ENCODE measurements around the gene FAH. TPM values are rescaled to one million over a fixed set of nuclear protein-coding genes. Genes with fewer than 3 reads are reported as not detected.

FAH gene
- total and polyA plus RNA-seq, 9 of the 15 experiments (the other 6 are each of a cell fraction or from before 2014, with no cell fraction given): 66.8 to 310 (median 103) TPM

DNA sequence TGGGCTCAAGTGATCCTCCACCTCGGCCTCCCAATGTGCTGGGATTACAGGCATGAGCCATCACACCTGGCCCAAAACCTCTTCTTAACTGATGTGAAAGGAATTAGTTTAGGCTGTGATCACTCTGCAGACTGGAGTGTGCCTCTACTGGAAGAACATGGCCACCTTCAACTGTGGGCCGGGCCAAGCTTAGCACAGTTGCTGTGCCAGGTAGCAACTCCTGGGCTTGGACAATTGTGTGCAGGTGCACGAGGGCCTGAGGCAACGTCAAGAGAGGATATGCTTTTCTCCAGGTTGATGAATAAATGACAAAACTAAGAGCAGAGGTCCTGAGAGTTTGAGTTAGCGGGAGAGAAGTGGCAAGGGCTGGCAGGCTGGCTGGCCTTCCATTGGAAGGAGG, 6.5 kb downstream of the FAH start (continued):
- TF ChIP-seq, protein P1, sequence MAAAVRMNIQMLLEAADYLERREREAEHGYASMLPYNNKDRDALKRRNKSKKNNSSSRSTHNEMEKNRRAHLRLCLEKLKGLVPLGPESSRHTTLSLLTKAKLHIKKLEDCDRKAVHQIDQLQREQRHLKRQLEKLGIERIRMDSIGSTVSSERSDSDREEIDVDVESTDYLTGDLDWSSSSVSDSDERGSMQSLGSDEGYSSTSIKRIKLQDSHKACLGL (CRISPR knock-in tag; IDR thresholded peaks at IDR 0.05; ENCODE audit: borderline replicate concordance, poor library complexity, severe bottlenecking): no peak
- TF ChIP-seq ZNF766 (CRISPR knock-in tag; conservative IDR thresholded peaks at IDR 0.05): no peak
- TF ChIP-seq, protein P2, sequence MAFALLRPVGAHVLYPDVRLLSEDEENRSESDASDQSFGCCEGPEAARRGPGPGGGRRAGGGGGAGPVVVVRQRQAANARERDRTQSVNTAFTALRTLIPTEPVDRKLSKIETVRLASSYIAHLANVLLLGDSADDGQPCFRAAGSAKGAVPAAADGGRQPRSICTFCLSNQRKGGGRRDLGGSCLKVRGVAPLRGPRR (CRISPR knock-in tag; IDR thresholded peaks at IDR 0.05): no peak

DNA sequence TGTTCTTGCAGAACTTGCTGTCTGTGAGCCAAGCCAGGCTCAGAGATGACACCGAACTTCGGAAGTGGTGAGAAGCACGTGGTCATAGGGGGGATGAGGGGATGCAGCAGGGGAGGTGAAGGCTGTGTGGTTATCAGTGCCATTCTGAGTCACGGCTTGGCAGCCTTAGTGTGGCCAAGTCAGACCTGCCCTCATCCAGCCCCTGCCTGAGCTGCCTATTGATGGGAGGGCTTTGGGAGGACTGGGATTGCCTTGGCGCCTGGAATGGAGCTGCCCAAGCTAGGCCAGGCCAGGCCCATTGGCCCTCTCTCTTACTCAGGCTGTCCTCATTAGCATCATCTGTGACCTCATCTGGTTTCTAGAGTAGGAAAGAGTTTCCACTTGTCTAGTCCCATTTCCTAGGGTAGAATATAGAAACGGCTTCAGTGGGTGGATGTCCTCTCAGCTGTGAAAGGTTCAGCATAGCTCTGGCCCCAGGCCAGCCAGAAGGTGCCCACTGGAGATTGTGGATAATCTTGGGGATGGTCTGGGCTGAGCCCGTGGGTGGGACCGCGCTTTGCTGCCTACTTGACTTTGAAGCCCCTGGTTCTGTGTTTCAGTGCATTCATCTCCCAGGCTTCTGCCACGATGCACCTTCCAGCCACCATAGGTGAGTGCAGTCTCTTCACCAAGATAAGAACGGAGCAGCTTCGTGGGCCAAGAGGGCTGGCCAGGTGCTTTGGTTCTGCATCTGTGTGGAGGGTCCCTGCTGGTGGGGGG, 7.2 kb downstream of the FAH start:
- CTCF ChIA-PET (ENCODE audit: low intra/inter-chr PET ratio): no interaction called here
- FAIRE-seq (no peak), ATAC-seq (no peak; the same call in 2 of the 3 replicates), DNase-seq (ENCODE audit: extremely low read depth in 1 of 4, low spot score in 3 of 4) (peak in 1 of 4 experiments; percentile 11)
- Histone ChIP-seq H3K9me3 (replicated peaks; ENCODE audit: control insufficient read depth, insufficient read depth, low read depth, low read length) (no peaks in the 10 kb centered on the region), H3K4me2 (ENCODE audit: insufficient read depth, low read length) (peak overlapping the region; percentile 14; the same call in 1 of the 2 replicates), H3K79me2 (ENCODE audit: control insufficient read depth, insufficient read depth, low read length) (peaks cover 11% of the 10 kb centered on the region), H3K4me3 (no peak overlapping the region), H3K27ac (ENCODE audit: extremely low read depth, low read depth, low read length) (peak overlapping the region; percentile 74), H3K27me3 (ENCODE audit: control insufficient read depth in 2 of 2, insufficient read depth in 2 of 2, low read length in 2 of 2) (no peaks in the 10 kb centered on the region), H3K4me1 (replicated peaks in 1 of 2; ENCODE audit: control insufficient read depth in 2 of 2, insufficient read depth in 2 of 2, low read length in 2 of 2) (peaks cover 31 to 38% of the 10 kb centered on the region in 2 experiments), H2AFZ (ENCODE audit: low read depth, low read length) (peak overlapping the region; percentile 85), H4K20me1 (replicated peaks; ENCODE audit: control insufficient read depth, insufficient read depth, low read length) (no peaks in the 10 kb centered on the region), H3K9ac (ENCODE audit: insufficient read depth in 1 of 2, low read depth in 2 of 2, low read length in 2 of 2) (peak overlapping the region; percentile 46 to 89; a peak in 3 of 4 replicates), H3K9me1 (ENCODE audit: control insufficient read depth, insufficient read depth, low read length) (peaks cover 4% of the 10 kb centered on the region), H3K36me3 (ENCODE audit: control insufficient read depth, insufficient read depth, low read length) (peaks cover 83% of the 10 kb centered on the region)
- in situ Hi-C loops (cut with MboI) (loop anchor here (5.0 to 25.0 kb wide), 2 partner anchors 93 to 273 kb away; partner anchors contain the start of gene MTHFS), intact Hi-C loops (cut with micrococcal nuclease) (loop anchor here (10.0 kb wide), 1 partner anchor 265 kb away; the partner anchor contains the start of gene MTHFS)
- no TSS peak for BruUV-seq (replicated peaks)
- WGBS (ENCODE audit: insufficient coverage, low coverage, missing lambda C conversion rate): 68% methylated on average over 12 of the region's 12 CpGs
- POLR2A ChIA-PET: interaction anchor here (0.6 to 1.6 kb wide), 8 partner anchors 9 to 236 kb away, joined by 3 to 6 read pairs (median 4); partner anchors contain the start of gene ZFAND6
- TF ChIP-seq NR4A1 (CRISPR knock-in tag; IDR thresholded peaks at IDR 0.05): no peak
- TF ChIP-seq NR4A1 (tag; IDR thresholded peaks at IDR 0.05): no peak
- TF ChIP-seq ZNF57 (CRISPR knock-in tag; IDR thresholded peaks at IDR 0.05): no peak
- TF ChIP-seq RBFOX2 (IDR thresholded peaks at IDR 0.05; ENCODE audit: low read depth, low read length): peak; percentile 48
- no peak for TF ChIP-seq RFX1 (IDR thresholded peaks at IDR 0.05)
- TF ChIP-seq SP2 (IDR thresholded peaks at IDR 0.05; ENCODE audit: extremely low read depth, low read depth, low read length, poor library complexity, severe bottlenecking): no peak
- no peak for TF ChIP-seq ATF1 (CRISPR knock-in tag; IDR thresholded peaks at IDR 0.05)
- no peak for TF ChIP-seq ATF1 (tag; IDR thresholded peaks at IDR 0.05)
- no peak for TF ChIP-seq ETV5 (CRISPR knock-in tag; IDR thresholded peaks at IDR 0.05; ENCODE audit: low read depth)
- TF ChIP-seq NFIC (IDR thresholded peaks at IDR 0.05): peak; percentile 31; the same call in 1 of the 2 replicates
- TF ChIP-seq, protein P3, sequence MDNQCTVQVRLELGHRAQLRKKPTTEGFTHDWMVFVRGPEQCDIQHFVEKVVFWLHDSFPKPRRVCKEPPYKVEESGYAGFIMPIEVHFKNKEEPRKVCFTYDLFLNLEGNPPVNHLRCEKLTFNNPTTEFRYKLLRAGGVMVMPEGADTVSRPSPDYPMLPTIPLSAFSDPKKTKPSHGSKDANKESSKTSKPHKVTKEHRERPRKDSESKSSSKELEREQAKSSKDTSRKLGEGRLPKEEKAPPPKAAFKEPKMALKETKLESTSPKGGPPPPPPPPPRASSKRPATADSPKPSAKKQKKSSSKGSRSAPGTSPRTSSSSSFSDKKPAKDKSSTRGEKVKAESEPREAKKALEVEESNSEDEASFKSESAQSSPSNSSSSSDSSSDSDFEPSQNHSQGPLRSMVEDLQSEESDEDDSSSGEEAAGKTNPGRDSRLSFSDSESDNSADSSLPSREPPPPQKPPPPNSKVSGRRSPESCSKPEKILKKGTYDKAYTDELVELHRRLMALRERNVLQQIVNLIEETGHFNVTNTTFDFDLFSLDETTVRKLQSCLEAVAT (IDR thresholded peaks at IDR 0.05): no peak
- TF ChIP-seq ELF4 (CRISPR knock-in tag; IDR thresholded peaks at IDR 0.05): no peak
- 0 out of 2 replicates have a peak, but pooled peaks have one; percentile 18 for TF ChIP-seq EGR1 (conservative IDR thresholded peaks at IDR 0.05)

Measured in K562 (cell line).